ENCODE data around the gene NEK1. TPM values are rescaled to one million over a fixed set of nuclear protein-coding genes. Genes with fewer than 3 reads are reported as not detected.

The NEK1 gene
- total and polyA plus RNA-seq, 2 of the 4 experiments (the other 2 are of a cell fraction), result 3.3 to 3.9 TPM

GRCh38 chr4:169346840-169347239 lies 265.5 kb downstream of the NEK1 start:
- Histone ChIP-seq H2BK120ac (ENCODE audit: low read depth, low read length) (no peak overlapping the region), H2BK20ac (ENCODE audit: low read depth, low read length) (no peak overlapping the region), H3K56ac (ENCODE audit: extremely low read depth, insufficient read depth, low read length) (no peak overlapping the region), H3K9me3 (ENCODE audit: control insufficient read depth, insufficient read depth, low read length) (no peaks in the 10 kb centered on the region), H3K9me1 (ENCODE audit: insufficient read depth, low read length) (peaks cover 8% of the 10 kb centered on the region), H3K9ac (ENCODE audit: low read depth, low read length) (no peak overlapping the region), H3K4ac (ENCODE audit: low read depth, low read length) (no peak overlapping the region), H4K20me1 (ENCODE audit: insufficient read depth, low read length) (no peaks in the 10 kb centered on the region), H2AFZ (replicated peaks; ENCODE audit: low read length, poor library complexity) (no peak overlapping the region), H4K91ac (ENCODE audit: insufficient read depth, low read depth, low read length) (no peak overlapping the region), H3K79me1 (ENCODE audit: low read depth in 1 of 2, low read length in 2 of 2) (no peaks in the 10 kb centered on the region), H3K4me3 (ENCODE audit: insufficient read depth, low read depth, low read length) (no peak overlapping the region), H2BK5ac (ENCODE audit: low read depth, low read length, poor library complexity, severe bottlenecking) (no peak overlapping the region), H2BK15ac (ENCODE audit: low read depth, low read length) (no peak overlapping the region), H2AK5ac (ENCODE audit: low read depth, low read length) (no peak overlapping the region), H3K23ac (ENCODE audit: low read depth, low read length) (no peak overlapping the region), H2AK9ac (replicated peaks; ENCODE audit: low read depth, low read length, poor library complexity) (no peak overlapping the region), H3K4me2 (ENCODE audit: low read depth, low read length) (no peak overlapping the region), H3K4me1 (ENCODE audit: control insufficient read depth, insufficient read depth, low read length) (peaks cover 12% of the 10 kb centered on the region), H3K27ac (ENCODE audit: insufficient read depth, low read length) (no peak overlapping the region), H3K27me3 (ENCODE audit: control insufficient read depth, insufficient read depth, low read length) (no peaks in the 10 kb centered on the region), H4K5ac (ENCODE audit: low read depth, low read length) (no peak overlapping the region), H3K18ac (ENCODE audit: low read depth, low read length) (no peak overlapping the region), H3K14ac (replicated peaks; ENCODE audit: low read depth, low read length) (no peak overlapping the region), H3K36me3 (ENCODE audit: control insufficient read depth, insufficient read depth, low read length) (no peaks in the 10 kb centered on the region), H4K8ac (ENCODE audit: low read depth in 2 of 2, low read length in 2 of 2) (no peak overlapping the region)
- dilution Hi-C loops (cut with HindIII; ENCODE audit: low sequenced_read_pairs, unreplicated experiment) (no loop called here), intact Hi-C loops (cut with micrococcal nuclease) (no loop called here), in situ Hi-C loops (cut with MboI; ENCODE audit: low sequenced_read_pairs) (no loop called here)
- ChIA-PET POLR2A (ENCODE audit: unreplicated experiment) (no interaction called here), CTCF (no interaction called here)
- DNase-seq (no peak), ATAC-seq (ENCODE audit: low read depth) (no peak)
- TF ChIP-seq USF2 (IDR thresholded peaks at IDR 0.05; ENCODE audit: low read depth, low read length) (no peak), MAZ (IDR thresholded peaks at IDR 0.05; ENCODE audit: borderline replicate concordance, low read depth, low read length) (no peak), CTCF (conservative IDR thresholded peaks at IDR 0.05; ENCODE audit: low read depth, low read length) (no peak), SMC3 (IDR thresholded peaks at IDR 0.05; ENCODE audit: low read depth, low read length) (no peak), RAD21 (IDR thresholded peaks at IDR 0.05; ENCODE audit: low read length) (no peak), CEBPB (IDR thresholded peaks at IDR 0.05; ENCODE audit: low read depth, low read length) (no peak), RFX5 (IDR thresholded peaks at IDR 0.05; ENCODE audit: low read depth, low read length) (no peak), BHLHE40 (IDR thresholded peaks at IDR 0.05; ENCODE audit: low read depth, low read length) (no peak), NFE2L2 (IDR thresholded peaks at IDR 0.05; ENCODE audit: low read depth, low read length) (no peak), RCOR1 (IDR thresholded peaks at IDR 0.05; ENCODE audit: insufficient replicate concordance, low read length) (no peak), CHD1 (IDR thresholded peaks at IDR 0.05; ENCODE audit: low read depth, low read length) (no peak), FOS (IDR thresholded peaks at IDR 0.05; ENCODE audit: low read depth, low read length) (no peak)
- TF ChIP-seq, protein P1, sequence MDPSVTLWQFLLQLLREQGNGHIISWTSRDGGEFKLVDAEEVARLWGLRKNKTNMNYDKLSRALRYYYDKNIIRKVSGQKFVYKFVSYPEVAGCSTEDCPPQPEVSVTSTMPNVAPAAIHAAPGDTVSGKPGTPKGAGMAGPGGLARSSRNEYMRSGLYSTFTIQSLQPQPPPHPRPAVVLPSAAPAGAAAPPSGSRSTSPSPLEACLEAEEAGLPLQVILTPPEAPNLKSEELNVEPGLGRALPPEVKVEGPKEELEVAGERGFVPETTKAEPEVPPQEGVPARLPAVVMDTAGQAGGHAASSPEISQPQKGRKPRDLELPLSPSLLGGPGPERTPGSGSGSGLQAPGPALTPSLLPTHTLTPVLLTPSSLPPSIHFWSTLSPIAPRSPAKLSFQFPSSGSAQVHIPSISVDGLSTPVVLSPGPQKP (IDR thresholded peaks at IDR 0.05; ENCODE audit: borderline replicate concordance, low read depth, low read length), result no peak
- BruUV-seq (replicated peaks), result no TSS peak
- WGBS, 2 experiments (ENCODE audit: extremely low coverage in 2 of 2, insufficient read length in 1 of 2), result 96% methylated on average over 4 of the region's 14 CpGs; no CpG with 5 or more reads in 1 of the 2 experiments

Measured in IMR-90 (cell line).